Vagina (tissue), 2 donors: ENCODE measurements around the gene TMEM89. TPM values are rescaled to one million over a fixed set of nuclear protein-coding genes. Genes with fewer than 3 reads are reported as not detected.

ENCODE experiments used
- DNase-seq, 2 donors: peaks; one replicate each; pipeline ENCODE4 v3.0.0-alpha.2; 2017; ENCODE audit errors: extremely low spot score in 2 of 2
- H3K27ac ChIP-seq: fragments of 200-600 bp; sonication (generic); one replicate; pipeline ENCODE4 v1.5.1; 2019
- H3K27me3 ChIP-seq: fragments of 200-600 bp; sonication (generic); one replicate; pipeline ENCODE4 v1.5.1; 2019
- H3K36me3 ChIP-seq, 2 donors: fragments of 200-600 bp; sonication (generic); one replicate each; pipeline ENCODE4 v1.5.1; 2017 to 2019
- H3K4me1 ChIP-seq: fragments of 200-600 bp; sonication (generic); one replicate; pipeline ENCODE4 v1.5.1; 2019
- H3K4me3 ChIP-seq, 2 donors: fragments of 200-600 bp; sonication (generic); 1 replicate in 1 of 2; 2 replicates in 1 of 2; pipeline ENCODE4 v1.5.1; 2016 to 2019
- H3K9me3 ChIP-seq: fragments of 200-600 bp; sonication (generic); one replicate; pipeline ENCODE4 v1.5.1; 2019
- POLR2A ChIP-seq, 2 donors: fragments of 450-650 bp; IDR thresholded peaks; one replicate each; pipeline ENCODE4 v1.6.1; 2017; ENCODE audit warnings: antibody characterized with exemption in 2 of 2, mild to moderate bottlenecking in 2 of 2, moderate library complexity in 2 of 2
- POLR2AphosphoS5 ChIP-seq, 2 donors: sonication (generic); formaldehyde crosslinking; IDR thresholded peaks; one replicate each; pipeline ENCODE4 v1.9.0; 2017; ENCODE audit warnings: antibody characterized with exemption in 2 of 2, mild to moderate bottlenecking in 2 of 2, low read depth in 1 of 2; ENCODE audit not compliant: insufficient read depth in 1 of 2
- intact Hi-C: fragments of 100-400 bp; cut with DNase I; formaldehyde crosslinking; loops from one replicate; pipeline ENCODE4 v1.15.1; 2023
- total RNA-seq: library from RNA; depleted of rRNA; stranded (reverse); fragments of >200 nt; gene quantifications from one replicate; pipeline ENCODE4 v1.2.3, GENCODE V29; 2016
- TF ChIP-seq, protein P1 (sequence below), 3 experiments: fragments of 450-650 bp in 2 of 3; fragments of 200-600 bp in 1 of 3; sonication (generic) in 1 of 3; IDR thresholded peaks; one replicate each; pipeline ENCODE4 v1.5.1; 2017 to 2019; ENCODE audit warnings: antibody characterized with exemption in 3 of 3, mild to moderate bottlenecking in 2 of 3, moderate library complexity in 2 of 3

TMEM89 gene
- total RNA-seq, 1 donor from 2014 or later = not detected

DNA sequence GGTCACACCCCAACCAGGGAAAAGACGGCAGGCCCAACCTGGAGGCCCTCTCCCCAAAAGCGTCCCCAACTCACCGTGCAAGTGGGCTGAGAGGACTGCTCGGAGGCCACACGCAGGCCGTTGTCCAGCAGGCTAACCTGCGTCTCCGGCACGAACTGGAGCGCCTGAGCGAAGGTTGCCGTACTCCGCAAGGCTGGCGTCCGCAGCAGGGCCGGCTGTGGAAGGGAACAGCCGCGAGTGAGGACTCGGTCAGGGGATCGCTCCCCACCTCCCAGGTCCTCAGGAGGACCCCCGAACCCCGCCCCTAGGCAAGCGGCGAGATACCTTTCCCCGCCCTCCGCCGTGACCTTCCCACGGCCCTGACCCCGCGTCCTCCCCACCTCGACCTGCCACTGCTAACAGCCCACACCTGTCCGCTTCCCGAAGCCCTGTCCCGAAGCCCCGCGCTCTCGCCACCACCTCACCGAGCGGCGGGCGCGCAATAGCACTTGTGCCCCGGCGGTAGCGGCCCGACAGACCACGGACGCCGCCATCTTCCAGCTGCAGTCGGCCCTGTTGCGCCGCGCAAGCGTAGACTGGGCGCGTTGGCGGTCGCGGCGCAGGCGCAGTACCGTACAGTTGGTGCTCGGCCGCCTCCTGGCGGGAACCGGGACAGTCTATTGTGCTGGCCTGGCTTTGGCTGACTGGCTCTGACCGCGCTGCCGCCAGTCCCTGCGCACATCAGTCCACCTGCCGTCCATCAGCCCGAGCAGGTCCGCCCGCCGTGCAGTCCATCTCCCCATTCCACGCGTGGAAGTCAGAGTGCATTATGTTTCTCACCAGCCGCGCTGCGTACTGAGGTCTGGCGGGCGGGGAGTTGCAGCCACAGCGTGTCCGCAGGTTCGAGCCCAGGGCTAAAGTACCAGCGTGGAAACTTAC, 12.2 kb downstream of the TMEM89 start, which contains the start of gene UQCRC1:
Gene UQCRC1 (minus strand): TSS at position 559 of the 918 bp plus-strand sequence. CDS start 26 bp downstream, at position 533.
- Histone ChIP-seq H3K9me3 (no peaks in the 10 kb centered on the region), H3K36me3 (peaks cover 0 to 26% of the 10 kb centered on the region in 2 donors), H3K27me3 (no peaks in the 10 kb centered on the region), H3K4me3 (peak within 1 kb of the TSS; percentile 96 to 97), H3K27ac (peak within 1 kb of the TSS; percentile 91), H3K4me1 (peaks cover 34% of the 10 kb centered on the region)
- intact Hi-C loops = no loop called here
- DNase-seq = no peak
- TF ChIP-seq POLR2AphosphoS5 (IDR thresholded peaks at IDR 0.05; ENCODE audit: insufficient read depth in 1 of 2, low read depth in 1 of 2) (peak; percentile 96 to 97), POLR2A (IDR thresholded peaks at IDR 0.05) (peak in 1 of 2 donors; percentile 55)
- TF ChIP-seq, protein P1, sequence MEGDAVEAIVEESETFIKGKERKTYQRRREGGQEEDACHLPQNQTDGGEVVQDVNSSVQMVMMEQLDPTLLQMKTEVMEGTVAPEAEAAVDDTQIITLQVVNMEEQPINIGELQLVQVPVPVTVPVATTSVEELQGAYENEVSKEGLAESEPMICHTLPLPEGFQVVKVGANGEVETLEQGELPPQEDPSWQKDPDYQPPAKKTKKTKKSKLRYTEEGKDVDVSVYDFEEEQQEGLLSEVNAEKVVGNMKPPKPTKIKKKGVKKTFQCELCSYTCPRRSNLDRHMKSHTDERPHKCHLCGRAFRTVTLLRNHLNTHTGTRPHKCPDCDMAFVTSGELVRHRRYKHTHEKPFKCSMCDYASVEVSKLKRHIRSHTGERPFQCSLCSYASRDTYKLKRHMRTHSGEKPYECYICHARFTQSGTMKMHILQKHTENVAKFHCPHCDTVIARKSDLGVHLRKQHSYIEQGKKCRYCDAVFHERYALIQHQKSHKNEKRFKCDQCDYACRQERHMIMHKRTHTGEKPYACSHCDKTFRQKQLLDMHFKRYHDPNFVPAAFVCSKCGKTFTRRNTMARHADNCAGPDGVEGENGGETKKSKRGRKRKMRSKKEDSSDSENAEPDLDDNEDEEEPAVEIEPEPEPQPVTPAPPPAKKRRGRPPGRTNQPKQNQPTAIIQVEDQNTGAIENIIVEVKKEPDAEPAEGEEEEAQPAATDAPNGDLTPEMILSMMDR (IDR thresholded peaks at IDR 0.05) = peak; percentile 50 to 91 (median 88)

DNA sequence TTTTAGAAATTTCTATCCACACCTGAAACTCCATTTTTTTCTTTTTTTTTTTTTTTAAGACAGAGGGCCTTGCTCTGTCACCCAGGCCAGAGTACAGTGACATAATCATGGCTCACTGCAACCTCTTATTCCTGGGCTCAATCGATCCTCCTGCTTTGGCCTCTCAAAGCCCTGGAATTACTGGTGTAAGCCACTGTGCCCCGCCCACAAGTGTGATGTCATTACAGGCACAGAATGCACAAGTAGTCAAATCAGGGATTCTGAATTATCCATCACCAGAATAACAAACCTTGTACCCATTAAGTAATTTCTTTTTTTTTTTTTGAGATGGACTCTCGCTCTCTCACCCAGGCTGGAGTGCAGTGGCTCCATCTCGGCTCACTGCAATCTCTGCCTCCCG, 14.1 kb downstream of the TMEM89 start:
- Histone ChIP-seq H3K4me1 (peaks cover 34% of the 10 kb centered on the region), H3K27ac (no peak overlapping the region), H3K27me3 (no peaks in the 10 kb centered on the region), H3K9me3 (no peaks in the 10 kb centered on the region), H3K36me3 (peaks cover 0 to 45% of the 10 kb centered on the region in 2 donors), H3K4me3 (no peak overlapping the region)
- no peak for TF ChIP-seq POLR2A (IDR thresholded peaks at IDR 0.05)
- no peak for TF ChIP-seq POLR2AphosphoS5 (IDR thresholded peaks at IDR 0.05; ENCODE audit: insufficient read depth in 1 of 2, low read depth in 1 of 2)
- TF ChIP-seq, protein P1 (IDR thresholded peaks at IDR 0.05) = no peak
- no peak for DNase-seq
- intact Hi-C loops = no loop called here

DNA sequence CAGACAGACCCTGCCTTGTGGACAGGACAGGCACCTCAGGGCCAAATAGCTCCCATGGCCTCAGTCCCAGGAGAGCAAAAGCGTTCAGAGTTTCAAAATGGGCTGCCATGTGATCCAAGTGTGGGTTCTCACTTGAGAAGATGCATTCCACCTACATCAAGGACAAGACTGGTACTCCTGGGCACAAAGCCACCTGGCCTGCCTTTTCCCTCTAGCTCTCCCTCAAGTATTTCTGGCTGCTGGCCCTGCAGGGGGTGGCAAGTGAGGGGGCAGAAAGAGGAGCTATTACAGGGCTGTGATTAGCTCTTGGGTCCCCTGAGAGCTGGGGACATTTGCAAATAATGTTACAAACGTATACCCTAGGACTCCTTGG, 20.0 kb downstream of the TMEM89 start:
- Histone ChIP-seq H3K27me3 (no peaks in the 10 kb centered on the region), H3K36me3 (peaks cover 0 to 76% of the 10 kb centered on the region in 2 donors), H3K9me3 (no peaks in the 10 kb centered on the region), H3K27ac (no peak overlapping the region), H3K4me1 (peaks cover 56% of the 10 kb centered on the region), H3K4me3 (no peak overlapping the region)
- TF ChIP-seq POLR2A (IDR thresholded peaks at IDR 0.05) (no peak), POLR2AphosphoS5 (IDR thresholded peaks at IDR 0.05; ENCODE audit: insufficient read depth in 1 of 2, low read depth in 1 of 2) (no peak)
- TF ChIP-seq, protein P1 (IDR thresholded peaks at IDR 0.05) = no peak
- intact Hi-C loops = loop anchor here (2.0 kb wide), 1 partner anchor 37 kb away; no protein-coding TSS in a partner anchor
- no peak for DNase-seq

DNA sequence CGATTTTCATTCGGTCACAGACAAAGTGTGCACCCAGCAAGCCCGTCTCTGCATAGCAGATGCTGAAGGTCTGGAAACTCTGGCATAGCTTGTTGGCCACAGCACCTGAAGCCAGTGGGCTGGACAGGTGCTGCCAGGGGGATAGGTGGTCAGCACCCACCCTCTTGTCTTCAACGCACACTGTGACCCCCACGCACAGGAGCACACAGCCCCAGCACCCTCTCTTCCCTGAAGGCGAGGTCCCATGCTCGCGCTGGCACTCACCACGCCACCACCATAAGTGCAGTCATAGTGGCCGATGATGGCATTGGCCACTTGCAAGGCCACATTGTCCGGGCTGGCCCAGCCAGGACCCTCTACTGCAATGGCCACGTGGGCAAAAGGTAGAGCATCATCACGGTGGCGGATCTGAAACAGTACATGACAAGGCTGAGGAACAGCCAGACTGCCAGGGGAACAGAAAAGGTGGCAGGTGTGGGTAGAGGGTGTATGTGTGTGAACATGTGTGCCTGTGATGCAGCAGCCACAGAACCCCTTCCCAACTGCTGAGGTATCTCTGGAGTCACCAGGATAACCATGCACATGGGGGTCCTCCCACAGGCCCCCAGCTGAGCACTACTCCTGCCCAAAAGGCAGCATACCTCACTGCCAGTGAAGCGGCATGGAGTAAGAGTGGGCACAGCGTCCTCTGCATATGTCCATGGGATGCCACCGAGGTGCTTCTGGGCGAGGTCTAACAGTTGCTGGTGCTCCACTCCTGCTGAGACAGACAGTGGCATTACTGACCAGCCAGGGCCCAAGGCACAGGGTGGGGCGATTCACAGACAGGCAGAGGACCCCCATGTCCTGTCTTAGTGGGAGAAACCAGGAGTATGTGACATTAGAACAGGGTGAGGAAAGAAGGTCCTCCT, 20.6 kb downstream of the TMEM89 start:
- no peak for DNase-seq
- H3K4me1 ChIP-seq = peaks cover 56% of the 10 kb centered on the region
- H3K9me3 ChIP-seq = no peaks in the 10 kb centered on the region
- H3K4me3 ChIP-seq = no peak overlapping the region
- peak overlapping the region; percentile 94 for H3K27ac ChIP-seq
- TF ChIP-seq POLR2A (IDR thresholded peaks at IDR 0.05) (no peak), POLR2AphosphoS5 (IDR thresholded peaks at IDR 0.05; ENCODE audit: insufficient read depth in 1 of 2, low read depth in 1 of 2) (no peak)
- TF ChIP-seq, protein P1 (IDR thresholded peaks at IDR 0.05) = no peak
- no peaks in the 10 kb centered on the region for H3K27me3 ChIP-seq
- H3K36me3 ChIP-seq = peaks cover 0 to 71% of the 10 kb centered on the region in 2 donors
- intact Hi-C loops = loop anchor here (2.0 kb wide), 1 partner anchor 36 kb away; no protein-coding TSS in a partner anchor
